ENCODE measurements around the gene KHDC1L. TPM values are rescaled to one million over a fixed set of nuclear protein-coding genes. Genes with fewer than 3 reads are reported as not detected.
"Not testable (repeated sequence)": the region's sequence is repeated elsewhere in the genome, so short reads cannot be mapped to it uniquely, and the experiment has no call there.

Gene KHDC1L
- total RNA-seq (not detected), polyA plus RNA-seq (not detected), total RNA-seq (0 reads per million in 6 experiments)

DNA sequence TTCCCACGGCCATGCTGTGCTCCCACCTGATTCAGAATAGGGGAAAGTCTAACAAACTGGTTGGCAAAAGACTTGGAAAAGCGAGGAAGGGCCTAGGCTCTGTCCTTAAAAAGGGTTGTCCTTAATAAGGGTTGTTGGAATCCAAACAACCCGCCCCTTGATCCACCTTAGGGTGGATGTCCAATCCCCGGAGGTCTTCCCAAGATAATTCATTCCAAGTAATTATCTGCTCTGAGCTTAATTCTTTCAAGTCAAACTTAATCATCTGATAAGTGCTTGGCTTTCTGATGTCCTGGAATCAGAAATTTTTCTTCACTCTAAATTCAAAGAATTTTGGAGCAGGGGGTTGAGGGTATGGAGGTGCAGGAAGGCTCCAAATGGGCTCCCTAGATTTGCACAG, at the start of gene KHDC1L:
KHDC1L (minus strand) TSS at position 101 of the 400 bp plus-strand sequence; CDS start at position 13, 88 bp downstream.
- no peak within 1 kb of the TSS for H3K4me3 Mint-ChIP-seq
- ATAC-seq: no peak
- no peak for DNase-seq
- H3K36me3 Mint-ChIP-seq: no peaks in the 10 kb centered on the region
- no peaks in the 10 kb centered on the region for H3K4me1 Mint-ChIP-seq
- POLR2A ChIA-PET: no interaction called here
- H3K27ac Mint-ChIP-seq: no peak within 1 kb of the TSS
- H3K9me3 Mint-ChIP-seq: no peaks in the 10 kb centered on the region
- no peaks in the 10 kb centered on the region for H3K27me3 Mint-ChIP-seq

GRCh38 chr6:73269296-73269695, 44.0 kb upstream of the KHDC1L start:
- POLR2A ChIA-PET, H3K9me3 Mint-ChIP-seq, H3K4me3 Mint-ChIP-seq, DNase-seq, ATAC-seq, H3K27me3 Mint-ChIP-seq: not testable (repeated sequence)
- H3K27ac Mint-ChIP-seq: peak overlapping the region in 1 of 10 donors; percentile 29
- H3K36me3 Mint-ChIP-seq: peaks cover 0 to 19% (median 13%) of the 10 kb centered on the region in 3 donors
- peaks cover 8 to 25% (median 18%) of the 10 kb centered on the region in 4 donors for H3K4me1 Mint-ChIP-seq

GRCh38 chr6:73268896-73269295, 43.6 kb upstream of the KHDC1L start:
- H3K27me3 Mint-ChIP-seq, POLR2A ChIA-PET, ATAC-seq, H3K27ac Mint-ChIP-seq, H3K4me3 Mint-ChIP-seq, DNase-seq, H3K9me3 Mint-ChIP-seq: not testable (repeated sequence)
- Mint-ChIP-seq H3K4me1 (peaks cover 9 to 29% (median 22%) of the 10 kb centered on the region in 4 donors), H3K36me3 (peaks cover 0 to 19% (median 13%) of the 10 kb centered on the region in 3 donors)

DNA sequence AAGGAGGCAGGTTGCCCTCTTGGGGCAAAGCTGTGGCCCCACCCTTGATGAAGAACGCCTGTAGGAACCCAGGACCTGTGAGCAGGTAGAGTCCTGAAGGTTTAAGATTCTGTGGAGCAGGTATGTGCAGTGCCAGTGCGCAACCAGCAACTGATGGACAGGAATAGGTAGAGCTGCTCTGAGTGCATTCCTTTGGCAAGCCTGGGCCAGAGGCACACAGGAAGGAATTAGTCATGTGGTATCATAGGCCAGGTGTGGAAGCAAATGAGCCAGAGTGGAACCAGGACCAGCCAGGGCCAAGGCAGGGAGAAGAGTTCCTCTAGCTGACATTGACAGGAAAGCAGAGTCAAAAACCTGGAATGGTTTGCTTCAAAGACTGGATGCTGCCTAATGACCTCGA, 39.1 kb upstream of the KHDC1L start:
- H3K9me3 Mint-ChIP-seq: no peaks in the 10 kb centered on the region
- POLR2A ChIA-PET: interaction anchor here (1.6 kb wide), 1 partner anchor 645 kb away, joined by 3 read pairs; no protein-coding TSS in a partner anchor
- peak overlapping the region in 9 of 10 donors; percentile 41 to 86 (median 60) for H3K27ac Mint-ChIP-seq
- ATAC-seq (no peak), DNase-seq (no peak)
- H3K27me3 Mint-ChIP-seq: peaks cover 0 to 2% (median 0%) of the 10 kb centered on the region in 5 donors
- peaks cover 0 to 13% (median 4%) of the 10 kb centered on the region in 3 donors for H3K36me3 Mint-ChIP-seq
- peaks cover 14 to 42% (median 35%) of the 10 kb centered on the region in 4 donors for H3K4me1 Mint-ChIP-seq
- peak overlapping the region; percentile 51 to 90 (median 79) for H3K4me3 Mint-ChIP-seq

DNA sequence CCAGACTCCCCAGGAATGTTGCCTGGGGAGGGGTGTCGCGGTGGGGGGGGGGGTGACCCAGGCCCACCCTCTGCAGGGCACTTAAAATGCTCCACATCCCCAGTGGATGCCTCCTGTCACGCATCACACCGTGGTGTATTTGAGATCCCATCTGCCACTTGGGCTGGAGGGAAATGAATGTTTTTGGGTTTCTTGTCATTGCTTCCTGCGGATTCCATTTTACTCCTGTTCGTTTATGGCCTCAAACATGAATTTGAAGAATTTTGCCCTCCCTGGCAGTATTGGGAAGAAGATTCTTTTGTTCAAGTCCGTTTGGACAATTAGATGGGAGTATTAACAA, 38.2 kb upstream of the KHDC1L start:
- ATAC-seq: peak; percentile 1 to 8
- Mint-ChIP-seq H3K27me3 (peaks cover 0 to 2% (median 0%) of the 10 kb centered on the region in 5 donors), H3K27ac (peak overlapping the region; percentile 43 to 90 (median 61)), H3K9me3 (no peaks in the 10 kb centered on the region), H3K4me1 (peaks cover 14 to 42% (median 35%) of the 10 kb centered on the region in 4 donors), H3K36me3 (peaks cover 0 to 13% (median 4%) of the 10 kb centered on the region in 3 donors), H3K4me3 (peak overlapping the region; percentile 77 to 91 (median 82))
- DNase-seq: no peak
- POLR2A ChIA-PET: interaction anchor here (1.0 to 1.6 kb wide), 2 partner anchors 643 to 644 kb away, joined by 3 read pairs; no protein-coding TSS in a partner anchor

DNA sequence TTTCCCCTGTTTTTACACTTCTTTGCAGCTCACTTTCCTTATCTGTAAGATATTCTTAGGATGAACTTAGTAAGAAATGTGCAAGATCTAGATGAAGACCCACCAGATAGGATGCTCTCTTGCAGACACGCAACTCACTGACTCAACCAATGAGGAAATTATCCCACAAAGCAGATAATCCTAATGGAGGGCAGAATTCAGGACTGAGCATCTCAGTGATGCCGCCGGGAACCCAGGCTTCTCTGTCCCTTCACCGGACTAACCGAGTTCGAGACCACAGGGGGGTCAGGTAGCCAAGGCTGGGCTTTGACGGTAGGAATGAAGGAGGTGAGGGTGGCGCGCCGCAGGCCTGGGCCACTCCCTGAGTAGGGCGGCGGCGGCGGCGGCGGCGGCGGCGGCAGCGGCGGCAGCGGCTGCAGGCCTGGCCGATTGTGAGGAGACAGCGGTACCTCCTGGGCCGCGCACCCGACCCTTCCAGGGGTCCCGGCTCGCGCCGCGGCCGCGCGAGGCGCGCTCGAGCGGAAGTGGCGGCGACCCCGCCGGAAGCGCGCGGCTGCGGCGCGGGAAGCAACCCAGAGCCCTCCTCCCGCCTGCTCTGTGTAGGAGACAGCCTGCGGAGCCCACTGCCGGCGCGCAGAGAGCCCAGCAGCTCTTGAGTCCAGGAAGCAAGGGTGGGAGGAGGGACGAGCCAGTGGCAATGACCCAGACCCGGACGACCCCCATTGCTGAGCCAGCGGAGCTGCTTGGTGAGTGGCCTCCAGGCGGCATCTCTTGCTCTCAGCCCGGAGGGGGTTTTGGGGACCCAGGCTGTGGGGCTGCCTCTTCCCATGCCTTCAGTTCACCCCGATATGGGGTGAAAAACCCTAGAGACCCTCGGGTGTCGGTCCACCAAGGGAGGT, 37.6 kb upstream of the KHDC1L start, which contains the start of gene KHDC1:
KHDC1 (minus strand) TSS at position 526 of the 899 bp plus-strand sequence. CDS start 20,679 bp downstream, outside the sequence.
- Mint-ChIP-seq H3K9me3 (no peaks in the 10 kb centered on the region), H3K36me3 (peaks cover 0 to 8% (median 2%) of the 10 kb centered on the region in 3 donors), H3K27me3 (peaks cover 0 to under 1% (median 0%) of the 10 kb centered on the region in 5 donors), H3K27ac (peak within 1 kb of the TSS; percentile 59 to 95 (median 89)), H3K4me1 (peaks cover 14 to 42% (median 35%) of the 10 kb centered on the region in 4 donors), H3K4me3 (peak within 1 kb of the TSS; percentile 78 to 93 (median 86))
- peak; percentile 22 to 77 (median 55) for DNase-seq
- ATAC-seq: peak; percentile 89 to 92
- POLR2A ChIA-PET: interaction anchor here (0.8 to 1.6 kb wide), 3 partner anchors 126 to 643 kb away, joined by 3 read pairs; no protein-coding TSS in a partner anchor

DNA sequence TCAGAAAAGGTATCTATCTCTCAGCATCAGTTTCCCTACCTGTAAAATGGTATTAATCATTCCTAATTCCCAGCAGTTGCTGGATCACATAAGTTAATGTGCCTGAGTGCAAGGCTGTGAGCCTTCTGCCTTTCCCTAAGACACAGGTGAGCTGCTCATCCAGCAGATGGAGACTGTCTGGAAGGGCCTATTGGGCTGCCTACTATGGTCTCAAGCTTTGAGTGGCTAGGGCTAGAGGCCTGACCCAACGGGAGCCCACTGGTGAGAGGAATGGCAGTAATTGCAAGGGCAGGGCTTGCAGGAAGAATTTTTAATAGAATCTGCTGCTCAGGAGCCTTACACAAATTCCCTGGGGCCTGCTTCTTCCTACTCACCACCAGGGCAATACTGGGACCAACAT, 33.4 kb upstream of the KHDC1L start:
- no peak for DNase-seq
- Mint-ChIP-seq H3K36me3 (no peaks in the 10 kb centered on the region), H3K9me3 (no peaks in the 10 kb centered on the region), H3K4me1 (peaks cover 6 to 11% (median 11%) of the 10 kb centered on the region in 4 donors), H3K4me3 (no peak overlapping the region), H3K27ac (peak overlapping the region in 1 of 10 donors; percentile 9), H3K27me3 (no peaks in the 10 kb centered on the region)
- POLR2A ChIA-PET: no interaction called here
- no peak for ATAC-seq

DNA sequence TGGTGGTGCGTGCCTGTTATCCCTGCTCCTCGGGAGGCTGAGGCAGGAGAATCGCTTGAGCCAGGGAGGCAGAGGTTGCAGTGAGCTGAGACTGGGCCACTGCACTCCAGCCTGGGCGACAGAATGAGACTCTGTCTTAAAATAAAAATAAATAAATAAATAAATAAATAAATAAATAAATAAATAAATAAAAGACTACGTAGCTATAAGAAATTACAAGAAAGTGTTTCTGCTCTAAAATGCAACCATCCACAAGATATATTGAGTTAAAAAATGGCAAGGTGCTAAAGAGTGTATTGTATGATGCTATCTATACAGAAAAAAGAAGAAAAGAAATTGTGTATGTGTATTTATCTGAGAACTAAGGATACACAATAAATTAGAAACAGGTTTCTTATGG, 29.0 kb upstream of the KHDC1L start:
- H3K4me3 Mint-ChIP-seq, DNase-seq, H3K27me3 Mint-ChIP-seq, H3K36me3 Mint-ChIP-seq, H3K9me3 Mint-ChIP-seq, H3K27ac Mint-ChIP-seq, ATAC-seq, H3K4me1 Mint-ChIP-seq: not testable (repeated sequence)
- POLR2A ChIA-PET: interaction anchor here (0.6 kb wide), 1 partner anchor 25 kb away, joined by 4 read pairs; no protein-coding TSS in a partner anchor

DNA sequence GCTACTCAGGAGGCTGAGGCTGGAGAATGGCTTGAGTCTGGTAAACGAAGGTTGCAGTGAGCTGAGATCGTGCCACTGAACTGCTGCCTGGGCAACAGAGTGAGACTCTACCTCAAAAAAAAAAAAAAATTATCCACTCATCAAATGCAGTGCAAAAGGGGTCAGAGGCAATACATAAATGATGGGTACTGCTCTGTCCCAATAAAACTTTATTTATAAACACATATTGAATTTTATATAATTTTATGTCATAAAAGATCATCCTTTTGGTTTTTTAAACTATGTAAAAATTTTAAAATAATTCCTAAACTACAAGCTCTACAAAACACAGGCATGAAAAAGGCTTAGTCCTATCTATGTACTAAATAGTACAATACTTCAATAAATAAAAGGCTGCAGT, 27.4 kb upstream of the KHDC1L start:
- H3K9me3 Mint-ChIP-seq: no peaks in the 10 kb centered on the region
- DNase-seq (no peak), ATAC-seq (no peak)
- H3K36me3 Mint-ChIP-seq: no peaks in the 10 kb centered on the region
- H3K27me3 Mint-ChIP-seq: peaks cover 0 to 1% (median 0%) of the 10 kb centered on the region in 5 donors
- H3K27ac Mint-ChIP-seq: no peak overlapping the region
- no peak overlapping the region for H3K4me3 Mint-ChIP-seq
- no peaks in the 10 kb centered on the region for H3K4me1 Mint-ChIP-seq
- POLR2A ChIA-PET: no interaction called here

GRCh38 chr6:73250016-73250415, 24.7 kb upstream of the KHDC1L start:
- Mint-ChIP-seq H3K27me3 (peaks cover 0 to 3% (median 0%) of the 10 kb centered on the region in 5 donors), H3K36me3 (no peaks in the 10 kb centered on the region), H3K9me3 (no peaks in the 10 kb centered on the region), H3K4me3 (no peak overlapping the region), H3K27ac (no peak overlapping the region), H3K4me1 (no peaks in the 10 kb centered on the region)
- POLR2A ChIA-PET: no interaction called here
- DNase-seq: no peak
- ATAC-seq: no peak

GRCh38 chr6:73248192-73248903, 23.1 kb upstream of the KHDC1L start:
- POLR2A ChIA-PET: interaction anchor here (0.7 kb wide), 1 partner anchor 350 kb away, joined by 4 read pairs; no protein-coding TSS in a partner anchor
- Mint-ChIP-seq H3K4me3 (no peak overlapping the region), H3K27me3 (peaks cover 0 to 4% (median 1%) of the 10 kb centered on the region in 5 donors)

GRCh38 chr6:73242001-73242400, 16.7 kb upstream of the KHDC1L start:
- H3K27ac Mint-ChIP-seq: no peak overlapping the region
- POLR2A ChIA-PET: no interaction called here
- H3K9me3 Mint-ChIP-seq: no peaks in the 10 kb centered on the region
- H3K27me3 Mint-ChIP-seq: peaks cover 4 to 9% (median 4%) of the 10 kb centered on the region in 5 donors
- no peaks in the 10 kb centered on the region for H3K36me3 Mint-ChIP-seq
- no peak overlapping the region for H3K4me3 Mint-ChIP-seq
- ATAC-seq (no peak), DNase-seq (no peak)
- no peaks in the 10 kb centered on the region for H3K4me1 Mint-ChIP-seq

More at GRCh38 chr6:73248192-73248903, 23.1 kb upstream of the KHDC1L start:
- Mint-ChIP-seq H3K9me3 (no peaks in the 10 kb centered on the region), H3K36me3 (no peaks in the 10 kb centered on the region), H3K27ac (no peak overlapping the region), H3K4me1 (no peaks in the 10 kb centered on the region)
- DNase-seq: no peak
- ATAC-seq: no peak

Measured in naive thymus-derived CD8-positive, alpha-beta T cell (primary cell).